Hematopoietic multipotent progenitor cell treated with erythropoietin and hydrocortisone succinate and interleukin-3 and kit ligand, for 15 days (in vitro differentiated cells): ENCODE results near the gene SEMG2.

Experiments
- DNase-seq: peaks from one replicate; pipeline ENCODE4 v3.0.0-alpha.2; 2015; ENCODE audit warnings: low spot score

Gene SEMG2

DNA sequence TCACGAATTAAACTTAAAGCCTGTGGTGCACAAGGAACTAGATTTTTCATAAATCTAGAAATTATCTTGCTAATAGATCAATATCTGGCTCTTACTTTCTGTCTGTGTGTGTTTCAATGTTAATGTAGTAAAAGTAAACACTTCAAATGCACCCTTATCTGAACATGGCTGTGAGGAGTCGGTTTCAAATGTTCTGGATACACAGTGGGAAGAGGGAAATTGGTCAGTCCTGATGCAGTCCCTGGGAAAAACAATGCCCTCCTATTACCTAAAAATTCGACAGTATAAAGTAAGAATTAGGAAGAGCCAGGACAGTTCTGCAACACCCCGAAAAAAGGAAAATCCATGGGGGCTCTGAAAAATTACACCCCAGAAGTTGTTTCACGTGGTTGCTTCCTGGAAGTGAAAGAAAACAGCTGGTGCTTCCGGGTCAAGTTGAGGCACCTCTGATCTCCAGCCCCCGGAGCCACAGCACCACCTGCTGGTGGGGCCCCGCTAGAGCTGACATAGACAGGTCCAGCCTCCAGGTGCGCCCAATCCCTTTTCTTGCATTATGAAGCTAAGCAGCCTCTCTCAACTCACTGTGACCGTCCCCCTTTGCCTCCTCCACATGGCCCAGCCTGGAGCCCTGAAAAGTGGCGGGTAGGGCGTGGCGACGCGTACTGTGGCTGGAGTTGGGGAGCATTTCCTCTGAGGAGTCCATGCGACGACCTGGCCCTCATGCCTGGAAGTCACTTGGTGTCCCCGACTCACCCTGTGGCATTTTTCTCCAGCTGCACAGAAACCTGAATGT is 8.3 kb downstream of the SEMG2 start:
- peak; percentile 38 for DNase-seq

DNA sequence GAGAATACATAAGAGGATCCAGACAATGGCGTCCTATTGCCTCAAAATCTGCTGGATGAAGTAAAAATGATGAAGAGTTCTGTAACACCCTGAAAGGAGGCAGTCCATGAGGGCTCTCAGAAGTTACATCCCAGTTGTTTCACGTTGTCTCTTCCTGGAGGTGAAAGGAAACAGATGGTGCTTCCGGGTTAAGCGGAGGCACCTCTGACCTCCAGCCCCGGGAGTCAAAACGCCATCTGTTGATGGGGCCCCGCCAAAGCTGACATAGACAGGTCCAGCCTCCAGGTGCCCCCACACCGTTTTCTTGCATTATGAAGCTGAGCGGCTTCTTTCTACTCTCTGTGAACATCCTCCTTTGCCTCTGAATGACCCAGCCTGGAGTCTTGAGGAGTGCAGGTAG is 9.5 kb downstream of the SEMG2 start:
- DNase-seq: no peak

DNA sequence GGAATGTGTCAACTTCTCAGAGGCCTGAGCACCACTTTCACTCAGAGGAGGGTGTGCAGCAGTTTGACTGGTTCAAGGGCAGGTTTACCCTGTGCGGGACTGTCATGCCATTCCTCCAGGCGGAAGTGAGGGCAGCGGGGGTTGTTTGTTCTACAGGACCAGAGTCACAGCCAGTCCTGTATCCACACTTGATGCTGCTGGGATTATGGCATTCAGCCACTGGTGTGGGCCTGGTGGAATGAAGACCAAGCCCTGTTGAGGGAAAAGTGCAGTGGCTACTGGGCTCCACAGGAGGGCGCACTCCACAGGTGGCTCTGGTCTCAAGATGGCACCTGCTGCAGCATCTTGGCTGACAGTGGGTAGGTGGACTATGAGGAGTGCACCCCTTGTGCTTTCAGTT is 14.8 kb downstream of the SEMG2 start:
- peak; percentile 6 for DNase-seq

DNA sequence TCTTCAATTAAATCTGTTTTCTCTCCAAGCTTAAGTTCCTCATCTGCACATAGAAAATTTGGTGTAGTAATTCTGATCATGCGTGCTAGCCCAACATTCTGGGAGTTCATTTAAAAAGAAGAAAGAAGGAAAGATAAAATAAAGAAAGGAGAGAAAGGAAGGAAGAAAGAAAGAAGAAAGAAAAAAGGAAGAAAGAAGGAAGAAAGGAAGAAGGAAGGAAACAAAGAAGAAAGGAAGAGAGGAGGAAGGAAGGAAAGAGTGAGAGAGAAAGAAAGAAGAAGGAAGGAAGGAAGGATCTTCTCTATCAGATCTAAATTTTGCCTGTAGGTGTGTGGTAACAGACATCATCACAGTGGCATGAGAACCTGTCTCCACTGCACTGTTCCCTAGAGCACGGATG is 17.0 kb downstream of the SEMG2 start:
- no peak for DNase-seq

DNA sequence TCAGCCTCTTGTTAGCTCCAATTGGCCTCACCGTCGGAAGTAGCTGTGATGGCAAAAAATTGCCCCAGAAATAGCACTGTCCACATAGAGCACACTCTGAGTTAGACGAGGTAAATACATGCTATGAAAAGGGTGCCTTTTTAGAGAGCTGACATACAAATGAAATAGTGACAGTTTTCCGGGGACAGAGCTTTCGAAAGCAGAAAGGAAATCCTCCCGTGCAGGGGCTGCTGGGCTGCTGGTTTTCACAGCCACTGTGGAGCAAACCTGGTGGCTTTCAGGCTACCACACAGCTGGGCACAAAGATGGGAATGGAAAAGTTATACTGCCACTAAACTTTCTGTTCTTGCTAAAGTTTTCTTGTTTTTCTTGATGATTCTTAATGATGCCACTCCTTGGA is 24.9 kb downstream of the SEMG2 start:
- no peak for DNase-seq

DNA sequence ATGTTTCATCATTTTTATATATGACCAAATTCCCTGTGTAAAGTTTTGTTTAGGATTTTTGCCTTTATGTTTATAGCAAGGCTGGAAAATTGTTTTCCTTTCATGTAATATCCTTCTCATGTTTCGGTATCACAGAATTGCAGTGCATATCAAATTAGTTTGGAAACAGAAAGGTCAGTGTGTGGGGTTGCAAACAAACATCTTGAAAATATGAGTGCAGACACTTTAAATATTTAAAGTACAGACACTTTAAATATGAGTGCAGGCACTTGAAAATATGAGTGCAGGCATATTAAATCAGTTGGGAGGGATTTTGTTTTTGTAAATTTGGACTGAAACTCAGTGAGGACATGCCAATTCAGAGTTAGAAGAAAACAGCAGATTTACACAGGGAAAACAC is 26.7 kb downstream of the SEMG2 start:
- DNase-seq: no peak

DNA sequence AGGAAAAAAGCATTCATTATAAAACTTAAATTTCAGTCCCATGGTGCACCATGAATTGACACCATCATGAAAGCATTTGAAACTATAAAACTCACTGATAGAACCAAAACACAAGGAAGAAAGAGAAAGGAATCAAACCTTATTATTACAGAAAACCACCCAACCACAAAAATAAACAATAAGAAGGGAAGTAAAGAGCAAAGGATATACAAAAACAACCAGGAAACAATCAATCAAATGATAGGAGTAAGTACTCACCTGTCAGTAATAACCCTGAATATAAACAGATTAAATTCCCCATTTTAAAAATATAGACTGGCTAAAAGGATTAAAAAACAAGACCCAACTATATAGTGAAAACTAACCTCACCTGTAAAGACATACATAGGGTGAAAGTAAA is 27.4 kb downstream of the SEMG2 start:
- no peak for DNase-seq

DNA sequence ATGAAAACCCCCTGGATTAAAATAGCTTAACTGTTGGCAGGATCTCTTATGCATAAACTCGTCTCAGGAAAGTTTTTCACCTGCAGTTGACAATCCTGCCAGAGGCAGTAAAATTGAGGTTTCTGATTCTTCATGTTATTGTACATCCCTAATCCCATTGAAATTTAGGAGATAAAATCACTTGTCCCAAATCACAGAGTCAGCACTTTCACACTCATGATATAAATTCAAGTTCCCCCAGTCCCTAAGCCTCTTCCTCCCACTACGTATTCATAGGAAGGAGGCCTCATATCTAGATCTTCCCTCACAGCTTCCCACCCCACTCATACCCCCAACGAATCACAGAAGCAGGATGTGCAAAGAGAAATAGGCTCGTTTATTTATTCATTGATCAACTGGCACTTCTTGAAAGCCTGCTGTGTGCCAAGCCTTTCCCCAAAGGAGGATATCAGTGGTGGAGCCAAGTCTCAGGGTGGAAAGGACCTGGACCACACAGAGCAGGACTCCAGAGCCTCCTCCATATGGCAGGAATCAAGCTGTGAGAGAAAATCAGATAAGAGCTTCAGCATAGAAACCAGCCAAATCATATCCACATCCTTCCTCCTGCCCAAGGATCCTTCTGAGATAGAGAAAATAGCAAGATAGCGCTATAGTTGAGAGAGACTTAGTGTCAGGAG is 30.8 kb downstream of the SEMG2 start:
- DNase-seq: no peak

DNA sequence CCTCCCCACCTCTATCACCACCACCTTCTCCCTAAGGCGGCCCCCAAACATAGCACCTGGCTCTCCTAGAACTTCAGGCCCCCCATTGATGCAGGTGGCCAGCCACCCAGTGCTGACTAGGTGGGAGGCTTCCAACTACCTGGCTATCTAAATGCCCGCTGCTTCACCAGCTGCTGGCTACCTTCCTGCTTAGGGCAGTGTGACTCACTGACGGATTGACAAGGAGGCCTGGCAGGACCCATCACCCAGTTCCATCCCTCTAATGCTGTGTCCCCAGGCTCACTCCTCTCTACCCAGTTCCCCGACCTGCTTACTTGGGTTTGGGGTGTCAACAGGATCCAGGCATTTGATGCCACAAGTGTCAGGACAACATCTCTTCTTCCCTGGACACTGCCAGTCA is 32.1 kb downstream of the SEMG2 start:
- DNase-seq: no peak

DNA sequence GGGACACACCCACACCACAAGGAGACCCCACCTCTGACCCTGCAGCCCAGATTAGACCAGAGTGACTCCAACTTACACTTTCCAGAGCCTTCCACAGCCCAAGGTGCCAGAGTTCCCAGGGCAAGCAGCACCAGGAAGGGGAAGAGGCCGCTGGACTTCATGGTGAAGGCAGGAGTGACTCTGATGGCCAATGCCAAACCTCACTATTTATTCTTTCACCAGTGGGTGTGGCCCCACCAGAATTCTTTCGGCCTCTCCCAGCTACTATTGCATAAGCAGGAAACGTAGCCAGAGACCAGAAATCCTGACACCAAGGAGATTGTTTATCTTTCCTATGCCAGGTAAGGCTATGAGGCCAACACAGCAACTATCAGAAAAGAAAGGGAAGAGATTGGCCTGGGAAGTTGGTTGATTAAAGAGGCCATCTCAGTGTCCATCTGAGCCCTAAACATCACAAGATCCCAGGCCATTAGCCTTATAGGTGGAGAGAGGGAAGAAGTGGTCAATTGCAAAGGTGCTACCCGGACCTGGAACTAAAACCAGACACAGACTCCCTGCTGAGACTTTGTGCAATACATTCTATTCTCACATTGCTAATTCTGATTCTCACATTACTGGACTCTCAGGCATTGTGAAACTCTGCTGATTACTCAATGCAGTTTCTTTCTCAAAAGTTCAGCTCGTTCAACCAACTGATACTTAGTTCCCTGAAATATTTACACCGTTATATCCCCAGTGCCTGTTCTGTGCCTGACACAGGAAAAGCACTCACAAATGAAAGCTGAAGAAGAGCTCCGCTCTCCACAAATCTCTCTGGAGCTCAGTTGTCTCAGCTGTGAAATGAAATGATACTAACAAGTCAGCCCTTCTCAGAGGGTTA is 33.5 kb downstream of the SEMG2 start, which contains the start of gene SLPI:
TSS of gene SLPI (minus strand) at position 182 of the 880 bp plus-strand sequence. CDS start at position 161, 21 bp downstream.
- no peak for DNase-seq

DNA sequence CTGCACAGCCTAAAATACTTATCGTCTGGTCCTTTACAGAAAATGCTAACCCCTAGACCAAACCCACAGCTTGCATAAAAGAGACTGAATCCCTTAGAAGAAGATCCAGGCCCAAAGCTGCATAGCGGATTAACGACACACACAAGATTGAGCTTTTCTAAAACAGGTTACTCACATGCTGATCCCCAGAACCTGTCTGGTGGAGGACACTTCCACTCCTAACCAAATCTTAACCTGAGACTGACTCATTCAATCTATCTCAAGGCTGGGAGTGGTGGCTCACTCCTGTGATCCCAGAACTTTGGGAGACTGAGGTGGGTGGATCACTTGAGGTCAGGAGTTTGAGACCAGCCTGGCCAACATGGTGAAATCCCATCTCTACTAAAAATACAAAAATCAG is 36.0 kb downstream of the SEMG2 start:
- no peak for DNase-seq

DNA sequence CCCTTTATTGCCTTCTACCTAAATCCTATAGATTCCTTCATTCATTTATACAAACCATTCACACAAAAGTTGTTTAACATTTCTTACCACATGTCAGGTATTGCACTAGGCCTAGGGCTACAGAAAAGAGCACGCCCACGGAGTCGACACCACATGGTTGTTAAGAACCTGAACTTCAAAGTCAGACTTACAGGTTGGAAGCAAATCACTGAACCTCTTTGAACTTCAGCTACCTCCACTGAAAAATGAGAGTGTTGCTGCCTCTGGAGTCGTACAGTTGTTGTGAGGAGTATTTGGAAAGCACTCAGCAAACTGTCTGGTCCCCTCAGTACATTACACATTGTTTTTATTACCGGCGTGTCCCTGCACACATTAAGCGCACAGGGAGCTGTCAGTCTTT is 36.5 kb downstream of the SEMG2 start:
- DNase-seq: no peak

DNA sequence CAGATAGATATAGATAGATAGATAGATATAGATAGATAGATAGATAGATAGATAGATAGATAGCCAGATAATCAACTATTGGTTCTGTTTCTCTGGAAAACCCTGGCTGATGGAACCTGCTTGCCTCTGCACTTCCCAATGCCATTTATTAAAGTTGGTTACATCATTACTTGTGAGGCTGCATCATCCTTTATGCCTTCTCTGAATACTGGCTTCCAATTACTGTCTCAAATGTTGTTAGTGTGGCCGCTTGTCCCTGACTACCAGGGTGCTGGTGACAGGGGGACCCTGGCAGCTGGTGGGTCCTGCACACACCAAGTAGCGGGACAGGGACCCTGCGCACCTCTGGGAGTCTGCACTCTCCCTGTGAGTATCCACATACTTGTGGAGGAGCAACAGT is 37.1 kb downstream of the SEMG2 start:
- no peak for DNase-seq

DNA sequence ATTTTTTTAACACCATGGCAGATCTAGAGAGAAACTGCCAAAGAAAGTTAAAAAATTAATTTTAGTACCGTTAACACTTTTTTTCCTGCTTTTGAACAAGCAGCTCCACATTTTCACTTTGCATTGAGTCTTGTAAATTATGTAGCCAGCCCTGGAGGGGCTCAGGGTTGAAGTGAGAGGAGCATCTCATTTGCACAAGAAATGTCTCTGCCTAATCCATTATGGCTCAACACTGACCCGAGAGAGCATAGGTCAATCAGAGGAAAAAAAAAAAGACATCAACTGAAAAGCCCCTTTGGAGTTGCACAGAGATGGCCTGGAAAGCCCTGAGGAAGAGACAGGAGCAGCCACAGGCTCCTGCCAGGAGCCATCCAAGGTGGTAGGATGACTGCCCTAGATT is 37.5 kb downstream of the SEMG2 start:
- no peak for DNase-seq

DNA sequence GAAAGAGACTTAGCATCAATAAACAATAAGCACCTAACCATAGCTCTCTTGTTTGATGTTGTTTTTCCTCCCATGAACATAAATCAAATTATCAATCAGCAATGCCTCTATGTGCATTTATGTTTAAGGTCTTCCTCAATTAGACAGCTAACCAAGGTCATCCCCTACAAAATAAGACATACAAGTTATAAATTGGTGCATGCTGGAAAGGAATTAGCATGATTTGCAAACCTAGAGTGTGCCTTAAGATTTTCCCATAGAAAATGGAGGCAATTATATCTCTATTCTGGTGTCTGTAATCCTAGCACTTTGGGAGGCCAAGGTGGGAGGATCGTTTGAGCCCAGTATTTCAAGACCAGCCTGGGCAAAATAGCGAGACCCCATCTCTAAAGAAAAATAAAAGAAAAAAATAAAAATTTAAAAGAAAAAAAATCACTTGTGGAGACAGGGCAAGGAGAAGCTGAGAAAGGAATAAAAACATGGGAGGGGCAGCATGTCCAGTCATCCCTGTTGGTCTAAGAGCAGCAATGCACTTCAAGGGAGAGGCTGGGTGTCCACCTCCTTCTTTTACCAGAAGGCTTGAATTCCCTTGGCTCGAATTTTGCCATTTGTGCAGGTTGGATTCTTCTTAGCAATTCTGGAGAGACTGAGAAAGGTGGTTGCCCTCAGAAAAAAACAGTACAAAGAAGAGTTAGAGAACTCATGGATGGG is 42.5 kb downstream of the SEMG2 start:
- DNase-seq: no peak

DNA sequence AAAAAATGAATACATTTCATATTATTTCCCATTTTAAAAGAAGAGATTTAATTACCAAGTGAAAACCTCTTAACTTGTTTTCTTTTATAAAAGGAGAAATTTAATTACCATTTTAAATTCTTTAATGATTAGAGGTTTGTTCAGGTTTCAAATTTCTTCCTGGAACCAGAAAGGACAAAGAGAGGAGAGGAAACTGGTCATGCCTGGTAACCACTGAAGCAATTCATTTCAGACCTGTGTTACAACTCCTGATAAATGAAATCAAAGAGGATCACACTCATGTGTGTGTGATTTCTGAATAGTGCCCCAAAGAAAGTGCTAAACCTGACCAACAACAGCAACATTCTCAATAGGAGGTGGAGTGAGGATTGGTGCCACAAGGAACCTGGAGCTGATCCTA is 45.8 kb downstream of the SEMG2 start:
- DNase-seq: no peak

DNA sequence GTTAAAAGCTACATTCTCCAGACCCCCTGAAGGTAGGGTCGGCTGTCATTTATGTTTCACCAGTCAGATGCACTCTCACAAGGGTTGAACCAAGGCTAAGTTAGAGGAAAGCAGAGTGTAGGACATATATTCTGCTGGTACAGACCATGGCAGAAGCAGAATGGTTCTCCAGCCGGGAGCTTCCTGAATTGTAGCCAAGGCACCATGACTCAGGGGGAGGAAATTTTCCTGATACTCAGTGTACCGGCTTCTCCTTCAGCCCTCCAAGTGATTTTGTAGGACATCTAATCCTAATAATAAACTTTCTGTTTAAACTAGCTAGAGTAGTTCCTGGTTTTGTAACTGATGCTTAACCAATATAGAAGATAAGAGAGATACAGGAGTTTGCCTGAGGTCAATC is 47.4 kb downstream of the SEMG2 start:
- no peak for DNase-seq

DNA sequence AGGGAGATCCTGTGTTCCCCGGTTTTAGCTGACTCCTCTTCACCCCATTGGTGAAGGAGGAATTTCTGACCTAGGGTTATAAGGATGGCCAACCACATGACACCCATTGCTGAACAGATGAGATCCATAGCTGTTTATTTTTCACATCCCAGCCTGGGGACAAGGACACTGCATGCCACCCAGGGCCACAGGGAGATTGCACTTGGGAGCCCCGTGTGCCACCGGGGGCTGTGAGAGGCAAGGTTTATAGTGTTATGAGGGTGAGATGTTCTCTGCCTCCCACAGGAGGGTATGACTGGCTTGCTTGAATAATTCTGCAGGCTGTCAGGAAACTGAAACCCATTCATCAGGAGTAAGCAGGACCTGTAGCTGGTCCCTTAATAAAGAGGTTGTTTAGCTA is 47.9 kb downstream of the SEMG2 start:
- DNase-seq: no peak

DNA sequence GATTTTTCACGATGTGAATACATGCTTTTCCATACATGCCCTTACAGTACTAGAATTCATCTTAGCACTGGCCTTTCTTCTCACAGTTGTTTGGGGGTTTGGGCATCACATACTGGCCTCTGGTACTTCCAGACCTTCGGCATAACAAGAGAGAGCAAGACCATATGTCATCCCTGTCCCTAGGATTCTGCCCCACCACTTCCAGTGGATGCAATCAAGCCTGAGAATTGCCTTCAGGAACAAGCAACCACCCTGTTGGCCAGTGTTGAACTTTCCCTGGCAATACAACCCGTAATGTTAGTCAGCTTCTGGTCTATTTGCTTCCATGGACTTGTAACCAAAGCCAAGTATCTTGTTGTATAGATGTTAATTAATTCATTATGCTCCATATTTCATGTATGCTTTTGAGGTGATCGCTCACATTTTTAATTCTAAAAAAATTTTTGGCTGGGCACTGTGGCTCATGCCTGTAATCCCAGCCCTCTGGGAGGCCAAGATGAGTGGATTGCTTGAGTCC is 48.6 kb downstream of the SEMG2 start:
- DNase-seq: no peak
